Dendritic cell treated with granulocyte-macrophage colony-stimulating factor and Interleukin-4, amounts not matched to agents 40 ng/mL and 50 ng/mL, for 4 days (primary cell): Measurements from ENCODE around the gene TBC1D13.

Experiments used
- H3K27ac Mint-ChIP-seq: one replicate; pipeline ENCODE4 v1.8.0; 2022; ENCODE audit warnings: mild to moderate bottlenecking, mixed read lengths
- H3K27me3 Mint-ChIP-seq: one replicate; pipeline ENCODE4 v1.8.0; 2022; ENCODE audit warnings: mild to moderate bottlenecking, mixed read lengths
- H3K36me3 Mint-ChIP-seq: one replicate; pipeline ENCODE4 v1.8.0; 2022; ENCODE audit warnings: low read depth, mixed read lengths
- H3K4me1 Mint-ChIP-seq: one replicate; pipeline ENCODE4 v1.8.0; 2022; ENCODE audit warnings: low read depth, mixed read lengths
- H3K4me3 Mint-ChIP-seq: one replicate; pipeline ENCODE4 v1.8.0; 2022; ENCODE audit warnings: mild to moderate bottlenecking, moderate library complexity, mixed read lengths
- H3K9me3 Mint-ChIP-seq: one replicate; pipeline ENCODE4 v1.8.0; 2022; ENCODE audit warnings: mixed read lengths
- intact Hi-C: fragments of 100-400 bp; cut with micrococcal nuclease; formaldehyde crosslinking; loops from one replicate; pipeline ENCODE4 v1.15.0; 2022

The TBC1D13 gene, protein sequence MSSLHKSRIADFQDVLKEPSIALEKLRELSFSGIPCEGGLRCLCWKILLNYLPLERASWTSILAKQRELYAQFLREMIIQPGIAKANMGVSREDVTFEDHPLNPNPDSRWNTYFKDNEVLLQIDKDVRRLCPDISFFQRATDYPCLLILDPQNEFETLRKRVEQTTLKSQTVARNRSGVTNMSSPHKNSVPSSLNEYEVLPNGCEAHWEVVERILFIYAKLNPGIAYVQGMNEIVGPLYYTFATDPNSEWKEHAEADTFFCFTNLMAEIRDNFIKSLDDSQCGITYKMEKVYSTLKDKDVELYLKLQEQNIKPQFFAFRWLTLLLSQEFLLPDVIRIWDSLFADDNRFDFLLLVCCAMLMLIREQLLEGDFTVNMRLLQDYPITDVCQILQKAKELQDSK

DNA sequence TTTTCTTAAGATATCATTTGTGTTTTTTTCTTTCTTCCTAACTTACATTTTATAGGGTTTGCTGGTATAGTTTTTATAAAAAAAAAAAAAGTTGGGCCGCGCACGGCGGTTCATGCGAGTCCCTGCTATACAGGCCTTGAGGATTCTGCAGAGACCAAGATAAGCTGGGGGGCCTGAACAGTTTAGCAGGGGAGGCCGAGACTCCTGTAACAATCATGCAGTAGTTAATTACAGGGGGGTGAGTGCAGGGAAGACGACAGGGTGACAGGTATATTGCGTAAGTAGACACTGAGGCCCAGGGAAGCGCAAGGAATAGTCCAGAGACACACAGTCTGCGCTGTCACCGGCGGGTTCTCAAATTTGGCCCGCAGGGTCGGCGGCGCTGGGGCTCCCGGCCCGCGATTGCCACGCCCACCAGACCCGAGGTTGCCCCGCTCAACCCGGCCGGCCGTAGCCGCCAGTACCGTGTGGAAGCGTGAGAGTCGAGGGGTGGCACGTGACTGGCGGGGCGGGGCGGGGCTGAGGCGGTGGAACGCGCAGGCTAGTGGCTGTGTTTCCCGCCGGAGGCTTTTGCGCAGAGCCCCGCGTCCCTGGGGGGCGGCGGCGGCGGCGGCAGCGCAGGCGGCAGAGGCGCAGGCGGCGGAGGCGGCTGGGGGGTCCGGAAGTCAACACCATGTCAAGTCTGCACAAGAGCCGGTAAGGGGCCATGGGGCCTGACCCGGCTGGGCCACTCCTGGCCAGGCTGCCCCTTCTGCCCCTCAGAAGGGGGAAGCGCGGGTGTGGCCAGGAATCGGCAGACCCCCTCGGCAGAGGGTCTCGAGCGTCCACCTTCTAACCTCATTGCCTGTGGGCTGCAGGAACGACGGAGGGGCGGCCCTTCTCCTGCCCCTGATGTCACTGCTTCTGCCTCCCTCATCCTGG, at the start of gene TBC1D13:
Gene TBC1D13, plus strand, starts transcription at position 573 of the 921 bp plus-strand sequence. Its CDS starts 101 bp downstream, at position 674.
- Mint-ChIP-seq H3K36me3 (peaks cover 35% of the 10 kb centered on the region), H3K9me3 (peaks cover under 1% of the 10 kb centered on the region), H3K27ac (peak within 1 kb of the TSS; percentile 83), H3K4me1 (peaks cover 33% of the 10 kb centered on the region), H3K4me3 (peak within 1 kb of the TSS; percentile 92), H3K27me3 (no peaks in the 10 kb centered on the region)
- intact Hi-C loops: loop anchor here (1.0 kb wide), 2 partner anchors 11 to 16 kb away; partner anchors contain the start of gene ZER1

DNA sequence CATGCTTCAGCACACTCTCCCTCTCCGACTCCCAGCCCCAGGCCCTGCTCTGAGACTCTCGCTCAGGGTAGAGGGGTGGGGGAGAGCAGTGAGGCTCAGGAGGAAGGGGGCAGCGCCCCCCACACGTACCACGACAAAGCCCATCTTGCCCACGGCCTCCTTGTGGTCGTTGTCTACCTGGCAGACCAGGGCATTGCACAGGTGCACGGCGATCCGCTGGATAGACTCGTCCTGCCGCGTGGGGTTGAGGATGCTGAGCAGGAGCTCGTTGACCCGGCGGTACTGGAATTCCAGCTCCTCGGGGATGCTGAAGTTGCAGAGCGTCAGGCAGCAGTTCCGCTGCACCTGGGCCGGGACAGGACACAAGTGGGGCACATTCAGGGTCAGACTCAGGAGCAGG, 44.7 kb upstream of the TBC1D13 start:
- Mint-ChIP-seq H3K27me3 (no peaks in the 10 kb centered on the region), H3K36me3 (peaks cover 49% of the 10 kb centered on the region), H3K4me3 (no peak overlapping the region), H3K9me3 (no peaks in the 10 kb centered on the region), H3K27ac (no peak overlapping the region), H3K4me1 (no peaks in the 10 kb centered on the region)
- intact Hi-C loops: no loop called here

DNA sequence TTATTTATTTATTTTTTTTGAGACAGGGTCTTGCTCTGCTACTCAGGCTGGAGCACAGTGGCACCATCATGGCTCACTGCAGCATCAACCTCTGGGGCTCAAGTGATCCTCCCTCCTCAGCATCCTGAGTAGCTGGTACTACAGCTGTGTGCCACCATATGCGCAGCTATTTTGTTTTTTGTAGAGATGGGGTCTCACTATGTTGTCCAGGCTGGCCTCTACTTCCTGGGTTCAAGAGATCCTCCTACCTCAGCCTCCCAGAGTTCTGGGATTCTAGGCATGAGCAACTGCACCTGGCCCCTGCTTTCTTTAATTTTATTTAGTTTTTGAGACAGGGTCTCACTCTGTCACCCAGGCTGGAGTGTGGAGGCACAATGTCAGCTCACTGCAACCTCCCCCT, 43.6 kb upstream of the TBC1D13 start:
- H3K4me3 Mint-ChIP-seq: no peak overlapping the region
- H3K4me1 Mint-ChIP-seq: no peaks in the 10 kb centered on the region
- peaks cover 55% of the 10 kb centered on the region for H3K36me3 Mint-ChIP-seq
- H3K9me3 Mint-ChIP-seq: no peaks in the 10 kb centered on the region
- intact Hi-C loops: no loop called here
- no peaks in the 10 kb centered on the region for H3K27me3 Mint-ChIP-seq
- no peak overlapping the region for H3K27ac Mint-ChIP-seq

DNA sequence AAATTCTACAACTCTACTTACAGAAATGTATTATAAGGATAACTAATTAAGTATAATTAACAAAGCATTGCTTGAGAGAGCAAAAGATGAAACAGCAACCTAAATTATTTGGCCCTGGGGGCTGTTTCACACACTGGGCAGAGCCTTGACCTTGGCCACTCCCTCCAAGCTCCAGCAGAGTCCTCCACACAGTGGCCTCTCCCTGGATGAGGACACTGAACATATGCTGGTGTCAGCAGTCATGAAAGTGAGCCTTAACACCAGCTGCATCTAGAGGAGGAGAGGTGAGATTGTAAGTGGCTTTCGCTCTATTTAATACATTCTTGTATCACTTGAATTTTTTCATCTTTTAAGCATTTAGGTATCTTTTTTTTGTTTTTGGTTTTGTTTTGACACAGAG, 39.8 kb upstream of the TBC1D13 start:
- H3K36me3 Mint-ChIP-seq: peaks cover 46% of the 10 kb centered on the region
- intact Hi-C loops: no loop called here
- no peak overlapping the region for H3K27ac Mint-ChIP-seq
- no peaks in the 10 kb centered on the region for H3K9me3 Mint-ChIP-seq
- no peak overlapping the region for H3K4me3 Mint-ChIP-seq
- no peaks in the 10 kb centered on the region for H3K4me1 Mint-ChIP-seq
- no peaks in the 10 kb centered on the region for H3K27me3 Mint-ChIP-seq

DNA sequence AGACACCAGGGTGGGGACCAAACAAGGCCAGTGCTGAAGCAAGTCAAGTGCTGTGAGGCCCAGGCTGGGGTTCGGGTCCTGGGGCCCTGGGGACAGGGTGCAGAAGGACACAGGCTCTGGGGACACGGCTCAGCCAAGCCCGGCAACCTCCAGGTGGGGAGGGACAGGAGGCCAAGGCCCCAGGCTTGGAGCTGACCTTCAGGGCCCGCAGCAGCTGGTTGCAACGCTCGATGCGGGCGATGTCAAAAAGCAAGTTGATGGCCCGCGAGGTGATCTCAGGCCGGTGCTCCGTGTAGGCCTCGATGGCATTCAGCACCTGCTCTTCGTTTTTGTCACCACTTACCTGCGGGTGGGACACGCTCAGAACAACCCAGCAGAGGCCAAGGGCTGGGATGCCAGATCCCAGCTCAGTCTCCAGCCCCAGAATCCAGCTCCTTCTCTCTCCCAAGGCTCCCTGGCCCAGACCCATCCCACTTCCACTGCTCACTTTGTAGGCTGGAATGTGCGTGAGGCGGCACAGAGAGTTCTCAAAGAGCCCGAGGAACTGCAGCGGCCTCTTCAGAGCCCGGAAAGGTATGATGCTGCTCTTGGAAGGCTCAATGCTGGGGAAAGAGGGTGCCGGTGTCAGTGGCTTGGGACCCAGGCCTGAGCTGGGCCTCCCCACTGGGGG, 36.0 kb upstream of the TBC1D13 start:
- intact Hi-C loops: no loop called here
- Mint-ChIP-seq H3K36me3 (peaks cover 71% of the 10 kb centered on the region), H3K9me3 (no peaks in the 10 kb centered on the region), H3K4me1 (no peaks in the 10 kb centered on the region), H3K27me3 (no peaks in the 10 kb centered on the region), H3K4me3 (no peak overlapping the region), H3K27ac (no peak overlapping the region)

DNA sequence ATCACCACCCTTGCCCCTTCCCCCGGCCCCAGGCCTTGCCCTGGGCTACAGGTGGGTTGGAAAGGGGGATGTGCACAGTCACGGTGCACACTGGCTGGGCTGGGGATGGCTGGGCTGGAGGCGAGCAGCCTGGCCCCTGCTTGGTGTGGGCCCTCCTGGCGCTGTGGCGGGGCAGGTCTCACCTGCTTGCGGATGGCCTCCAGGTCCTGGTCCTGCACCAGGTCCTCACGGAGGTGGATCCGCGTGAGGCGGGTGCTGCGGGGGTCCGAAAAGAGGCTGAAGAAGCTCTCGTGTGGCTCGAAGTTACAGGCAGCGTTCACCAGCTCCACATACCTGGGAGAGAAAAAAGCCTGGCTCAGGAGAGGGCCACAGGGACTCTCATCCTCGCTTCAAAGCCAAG, 33.4 kb upstream of the TBC1D13 start:
- Mint-ChIP-seq H3K27ac (no peak overlapping the region), H3K27me3 (no peaks in the 10 kb centered on the region), H3K36me3 (peaks cover 58% of the 10 kb centered on the region), H3K4me3 (no peak overlapping the region), H3K4me1 (peaks cover 7% of the 10 kb centered on the region), H3K9me3 (no peaks in the 10 kb centered on the region)
- intact Hi-C loops: no loop called here

DNA sequence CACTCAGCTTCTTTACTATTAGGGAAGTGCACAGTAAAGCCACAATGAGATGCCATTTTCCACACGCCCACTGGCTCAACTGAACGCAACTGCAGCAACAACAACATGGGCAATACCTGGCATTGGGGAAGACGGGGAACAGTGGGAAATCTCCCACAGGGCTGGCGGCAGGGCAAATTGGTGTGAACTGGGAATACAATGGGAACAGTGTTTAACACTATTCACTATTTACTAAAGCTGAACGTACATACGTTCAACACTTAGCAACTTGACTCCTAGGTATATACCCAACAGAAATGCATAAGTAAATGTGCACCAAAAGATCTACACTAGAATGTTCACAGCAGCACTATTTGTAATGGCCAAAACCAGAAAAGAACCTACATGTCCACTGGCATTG, 29.5 kb upstream of the TBC1D13 start:
- no peak overlapping the region for H3K4me3 Mint-ChIP-seq
- no peak overlapping the region for H3K27ac Mint-ChIP-seq
- H3K36me3 Mint-ChIP-seq: peaks cover 30% of the 10 kb centered on the region
- no peaks in the 10 kb centered on the region for H3K9me3 Mint-ChIP-seq
- no peaks in the 10 kb centered on the region for H3K27me3 Mint-ChIP-seq
- intact Hi-C loops: no loop called here
- peaks cover 7% of the 10 kb centered on the region for H3K4me1 Mint-ChIP-seq

DNA sequence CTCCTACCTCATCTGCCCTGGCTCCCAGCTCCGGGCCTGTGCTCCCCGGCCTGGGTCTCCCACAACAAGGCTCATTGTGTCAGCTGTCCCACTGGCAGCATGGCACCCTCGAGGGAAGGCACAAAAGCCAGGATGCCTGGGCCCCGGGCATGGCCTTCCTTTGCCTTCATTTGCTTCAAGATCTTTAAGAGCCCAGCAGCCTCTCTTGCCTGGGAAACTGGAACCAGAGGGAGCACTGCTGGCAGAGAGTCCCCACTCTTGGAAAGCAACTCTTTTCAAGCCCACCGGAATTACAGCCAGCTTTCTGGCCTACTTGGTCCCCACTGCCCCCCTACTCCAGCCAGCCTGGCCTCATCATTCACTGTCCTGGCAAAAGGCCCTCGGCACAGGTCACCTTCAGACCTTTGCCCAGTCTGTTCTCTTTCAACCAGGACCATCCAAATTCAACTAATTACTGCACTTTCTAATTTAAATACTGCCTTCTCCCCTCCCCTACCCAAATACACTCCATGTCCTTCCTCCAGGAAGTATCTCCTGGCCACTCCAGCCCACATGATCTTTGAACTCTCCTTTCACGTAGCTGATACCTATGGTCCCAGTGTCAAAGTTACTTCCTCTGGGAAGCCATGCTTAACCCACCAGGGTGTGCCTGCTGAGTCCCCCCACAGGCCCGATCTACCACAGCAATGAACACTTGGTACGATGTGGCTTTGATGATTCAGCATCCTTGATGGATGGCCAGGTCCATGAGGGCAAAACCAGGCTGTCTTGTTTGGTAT, 24.2 kb upstream of the TBC1D13 start:
- intact Hi-C loops: no loop called here
- no peaks in the 10 kb centered on the region for H3K27me3 Mint-ChIP-seq
- peaks cover 5% of the 10 kb centered on the region for H3K4me1 Mint-ChIP-seq
- H3K4me3 Mint-ChIP-seq: no peak overlapping the region
- H3K36me3 Mint-ChIP-seq: peaks cover 32% of the 10 kb centered on the region
- no peaks in the 10 kb centered on the region for H3K9me3 Mint-ChIP-seq
- no peak overlapping the region for H3K27ac Mint-ChIP-seq

DNA sequence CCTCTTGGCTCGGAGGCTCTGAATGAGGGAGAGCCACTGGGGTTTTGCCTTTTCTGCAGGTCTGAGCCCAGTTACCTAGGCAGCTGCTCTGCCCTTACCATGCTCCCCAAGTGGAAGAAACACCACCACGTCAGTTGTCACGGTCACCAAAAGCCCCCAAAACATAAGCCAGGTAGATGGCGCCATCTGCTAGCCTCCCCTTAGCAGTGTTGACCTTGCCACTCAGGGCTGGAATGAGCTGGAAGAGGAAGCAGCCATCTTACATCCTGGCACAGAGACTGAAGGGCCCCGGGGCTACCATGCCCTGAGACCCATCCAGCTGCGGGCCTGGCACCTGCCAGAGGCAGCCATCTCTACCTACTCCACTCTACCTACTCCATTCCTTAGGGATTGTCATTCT, 22.7 kb upstream of the TBC1D13 start:
- Mint-ChIP-seq H3K9me3 (no peaks in the 10 kb centered on the region), H3K27me3 (no peaks in the 10 kb centered on the region), H3K4me1 (peaks cover 16% of the 10 kb centered on the region), H3K36me3 (peaks cover 35% of the 10 kb centered on the region), H3K27ac (no peak overlapping the region), H3K4me3 (no peak overlapping the region)
- intact Hi-C loops: no loop called here

DNA sequence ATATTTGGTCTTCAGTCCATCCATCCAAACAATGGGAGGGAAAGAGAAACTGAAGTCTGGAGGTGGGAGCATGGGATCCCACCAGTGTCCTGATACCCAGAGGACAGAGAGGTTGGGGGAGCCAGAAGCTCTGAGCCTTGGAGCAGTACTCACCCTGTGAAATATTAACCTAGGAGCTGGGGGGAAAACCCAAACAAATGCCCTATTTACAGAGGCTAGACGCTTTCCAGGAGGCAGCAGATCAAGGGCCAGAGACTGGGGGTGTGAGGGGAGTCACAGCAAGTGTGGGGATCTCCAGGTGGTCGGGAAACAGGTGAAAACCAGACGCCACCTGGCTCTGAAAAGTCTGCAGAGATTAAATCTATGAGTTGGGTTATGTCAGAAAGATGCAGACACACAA, 21.6 kb upstream of the TBC1D13 start:
- Mint-ChIP-seq H3K9me3 (no peaks in the 10 kb centered on the region), H3K27me3 (no peaks in the 10 kb centered on the region), H3K4me1 (peaks cover 27% of the 10 kb centered on the region), H3K4me3 (no peak overlapping the region), H3K36me3 (peaks cover 35% of the 10 kb centered on the region), H3K27ac (no peak overlapping the region)
- intact Hi-C loops: no loop called here

DNA sequence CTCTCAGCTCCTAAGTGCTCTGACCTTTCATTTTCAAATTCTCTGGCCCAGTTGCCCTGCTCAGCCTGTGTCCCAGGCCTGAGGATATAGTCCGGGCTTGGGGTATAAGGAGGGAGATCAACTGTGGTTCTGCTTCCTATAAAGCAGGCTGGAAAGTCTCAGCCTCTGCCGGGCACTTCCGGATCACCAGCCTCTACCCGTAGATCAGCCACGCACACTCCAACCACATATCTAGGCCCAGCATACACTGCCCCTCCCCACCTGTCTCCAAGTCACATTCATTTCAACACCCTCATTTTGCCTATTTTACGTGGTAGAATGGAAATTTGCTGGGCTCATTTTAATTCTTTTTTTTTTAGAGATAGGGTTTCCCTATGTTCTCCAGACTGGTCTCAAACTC, 18.4 kb upstream of the TBC1D13 start:
- Mint-ChIP-seq H3K27me3 (no peaks in the 10 kb centered on the region), H3K4me3 (no peak overlapping the region), H3K36me3 (peaks cover 36% of the 10 kb centered on the region), H3K27ac (peak overlapping the region; percentile 47), H3K4me1 (peaks cover 36% of the 10 kb centered on the region), H3K9me3 (no peaks in the 10 kb centered on the region)
- intact Hi-C loops: no loop called here

DNA sequence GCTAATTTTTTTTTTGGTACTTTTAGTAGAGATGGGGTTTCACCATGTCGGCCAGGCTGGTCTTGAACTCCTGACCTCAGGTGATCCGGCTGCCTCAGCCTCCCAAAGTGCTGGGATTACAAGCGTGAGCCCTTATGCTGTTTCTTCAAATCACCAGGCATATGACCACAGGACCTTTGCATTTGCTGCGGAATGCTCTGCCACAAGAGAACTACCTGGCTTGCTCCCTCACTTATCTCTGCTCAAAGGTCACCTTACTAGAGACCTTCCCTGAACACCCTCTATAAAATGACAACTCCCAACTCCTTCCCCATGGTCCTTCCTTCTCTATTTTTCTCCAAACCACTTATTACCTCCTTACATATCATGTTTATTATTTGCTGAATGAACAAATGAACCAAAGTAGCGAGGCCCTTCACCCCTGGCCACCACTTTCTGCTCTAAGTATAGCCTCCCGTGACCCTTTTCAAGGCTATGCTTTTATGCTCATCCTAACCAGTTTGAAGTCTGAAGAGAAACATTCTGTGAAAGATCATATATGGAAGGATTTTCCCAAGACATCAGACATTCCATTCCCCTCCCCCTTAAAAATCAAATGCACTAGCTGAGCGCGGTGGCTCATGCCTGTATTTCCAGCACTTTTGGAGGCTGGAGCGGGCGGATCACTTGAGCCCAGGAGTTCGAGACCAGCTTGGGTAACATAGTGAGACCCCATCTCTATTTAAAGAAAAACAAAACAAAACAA, 16.6 kb upstream of the TBC1D13 start:
- Mint-ChIP-seq H3K27me3 (no peaks in the 10 kb centered on the region), H3K36me3 (peaks cover 20% of the 10 kb centered on the region), H3K4me3 (peak overlapping the region; percentile 92), H3K27ac (peak overlapping the region; percentile 93), H3K9me3 (peaks cover 11% of the 10 kb centered on the region), H3K4me1 (peaks cover 36% of the 10 kb centered on the region)
- intact Hi-C loops: loop anchor here (1.0 kb wide), 1 partner anchor 17 kb away; the partner anchor contains the start of gene TBC1D13
